Measurements from ENCODE around the gene HDLBP. TPM values are rescaled to one million over a fixed set of nuclear protein-coding genes. Genes with fewer than 3 reads are reported as not detected.

Gene HDLBP
- polyA plus RNA-seq, 10 donors, result 325 to 426 (median 361) TPM

DNA sequence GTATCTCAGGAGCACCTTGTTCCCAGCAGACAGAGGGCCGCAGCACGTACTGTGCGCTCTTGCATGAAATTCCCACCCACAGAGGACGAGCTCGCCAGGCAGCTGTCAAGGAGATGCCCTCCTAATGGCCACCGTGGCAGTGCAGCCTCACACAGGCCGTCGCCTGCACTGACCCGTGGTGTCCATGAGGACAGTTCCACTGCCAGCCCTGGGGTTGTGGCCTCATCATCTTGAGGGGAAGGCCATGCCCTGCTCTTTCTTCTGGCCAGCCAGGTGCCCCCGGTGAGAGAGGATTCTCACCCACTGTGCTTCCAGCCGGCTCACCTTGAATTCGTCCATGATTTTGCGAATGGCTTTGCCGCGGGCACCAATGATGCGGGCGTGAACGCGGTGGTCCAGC is 85.0 kb downstream of the HDLBP start:
- no peak for DNase-seq

DNA sequence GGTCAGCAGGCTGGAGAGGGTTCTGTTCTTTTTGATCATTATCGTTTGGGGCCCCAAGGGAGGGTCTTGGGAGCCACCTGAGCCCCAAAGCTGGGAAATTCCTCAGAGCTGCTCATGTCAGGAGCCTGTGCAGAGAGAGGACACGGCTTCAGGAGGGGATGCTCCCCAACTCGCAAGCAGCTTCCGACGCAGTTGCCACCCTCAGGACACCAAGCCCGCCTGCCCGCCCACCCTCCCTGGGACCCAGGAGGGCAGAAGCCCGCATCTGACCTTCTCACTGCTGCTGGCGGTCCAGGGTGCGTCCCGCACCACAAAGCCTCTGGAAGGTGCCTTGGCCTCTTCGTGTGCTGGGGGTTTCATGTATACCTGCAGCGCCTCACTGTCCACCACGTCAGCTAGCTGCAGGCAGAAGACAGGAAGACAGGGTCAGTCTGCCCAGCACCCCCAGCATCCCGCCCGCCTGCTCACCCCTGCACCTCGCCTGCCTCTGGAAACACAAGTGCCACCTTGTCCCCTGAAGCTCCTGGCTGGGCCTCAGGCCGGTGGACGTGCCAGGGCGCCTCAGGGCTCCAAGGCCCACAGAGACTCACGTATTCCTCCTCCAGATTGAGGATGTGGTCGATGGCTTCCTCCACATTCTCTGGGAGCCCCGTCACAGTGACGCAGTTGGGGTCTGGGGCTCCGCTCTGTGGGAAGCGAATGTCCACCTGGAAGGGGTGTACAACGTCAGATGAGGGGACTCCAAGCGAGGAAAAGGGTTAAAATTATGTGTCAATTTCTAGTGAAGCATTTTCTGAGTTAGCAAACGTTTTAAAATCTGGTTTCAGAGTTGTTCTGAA is 85.7 kb downstream of the HDLBP start:
- DNase-seq, result no peak

DNA sequence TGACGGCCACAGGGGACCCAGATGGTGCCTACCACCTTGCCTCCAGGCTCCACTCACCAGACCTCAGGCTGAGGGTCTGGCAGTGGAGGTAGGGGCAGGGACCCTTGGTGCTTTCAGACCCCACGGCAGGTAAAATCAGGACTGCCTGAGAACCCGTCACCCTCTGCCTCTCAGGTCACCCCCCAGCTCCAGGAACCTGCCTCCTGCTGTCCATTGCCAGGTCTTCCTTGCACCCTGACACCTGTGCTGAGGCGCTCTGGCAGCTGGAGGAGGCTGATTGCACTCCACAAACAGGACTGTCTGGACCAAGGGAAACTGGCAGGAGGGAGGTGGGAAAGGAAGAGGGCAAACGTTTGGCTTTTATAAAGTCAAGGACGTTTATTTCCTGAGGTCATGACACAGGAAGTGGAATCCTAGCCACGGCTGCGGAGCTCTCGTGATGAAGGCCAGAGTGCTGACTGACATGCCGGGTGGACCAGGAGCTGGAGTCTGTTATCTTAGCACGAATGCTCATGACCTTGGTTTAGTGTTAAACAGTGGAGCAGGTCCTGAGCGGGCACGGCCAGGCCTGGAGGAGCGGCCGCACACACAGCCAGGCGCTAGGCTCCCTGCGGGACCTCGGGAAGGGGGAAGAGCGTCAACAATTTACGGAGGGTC is 86.5 kb downstream of the HDLBP start:
- no peak for DNase-seq

DNA sequence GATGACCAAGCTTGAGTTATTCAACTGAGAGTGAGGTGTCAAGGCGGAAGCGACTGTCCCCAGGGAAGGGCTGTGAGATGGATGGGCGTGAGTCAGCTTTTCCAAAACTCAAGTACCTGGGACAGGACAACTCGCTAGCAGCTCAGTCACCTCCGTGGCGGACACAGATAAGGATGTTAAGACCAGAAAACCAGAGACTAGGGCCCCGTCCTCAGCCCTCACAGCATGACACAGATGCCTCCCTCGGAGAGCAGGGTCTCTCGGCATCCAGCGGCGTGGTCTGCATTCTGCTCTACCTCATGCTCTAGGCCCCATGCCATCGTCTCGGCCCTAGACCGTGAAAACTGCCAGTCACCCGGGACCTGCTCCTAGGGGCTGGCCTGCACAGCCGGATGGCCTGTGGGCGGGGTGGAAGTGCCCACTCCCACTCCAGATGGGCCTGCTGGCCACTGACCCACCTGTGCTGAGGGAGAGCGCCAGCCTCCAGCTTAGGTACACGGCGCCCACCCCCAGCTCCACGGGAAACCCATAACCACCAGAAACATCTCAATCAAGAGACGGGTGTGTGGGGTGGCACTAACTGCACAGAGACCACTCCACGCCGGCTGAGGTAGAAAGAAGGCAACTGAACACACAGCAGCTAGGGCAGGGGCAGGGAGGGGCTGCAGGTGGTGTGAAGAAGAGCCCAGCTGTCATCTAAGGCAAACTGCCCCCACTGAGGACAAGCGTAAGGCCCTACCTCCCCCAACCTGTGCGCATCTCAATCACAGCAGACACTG is 87.2 kb downstream of the HDLBP start:
- DNase-seq, result no peak

DNA sequence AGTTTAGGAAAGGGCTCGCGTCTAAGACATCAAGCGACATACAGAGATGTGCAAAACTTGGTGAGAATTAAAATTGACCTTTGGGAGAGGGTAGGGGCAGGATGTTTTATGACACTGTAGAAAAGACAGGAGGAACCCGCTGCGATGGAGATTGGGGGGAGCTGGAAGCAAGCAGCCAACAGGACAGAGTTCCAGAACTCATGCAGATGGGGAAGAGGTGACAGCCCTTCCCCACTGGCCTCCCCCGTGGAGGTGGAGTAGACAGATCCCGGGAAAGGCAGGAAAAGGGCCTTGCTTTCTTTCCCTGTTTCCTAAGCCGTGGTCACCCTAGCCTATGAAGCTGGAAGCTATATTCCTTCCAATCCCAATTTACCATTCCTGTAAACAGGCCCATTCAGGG is 87.9 kb downstream of the HDLBP start:
- DNase-seq, result no peak

DNA sequence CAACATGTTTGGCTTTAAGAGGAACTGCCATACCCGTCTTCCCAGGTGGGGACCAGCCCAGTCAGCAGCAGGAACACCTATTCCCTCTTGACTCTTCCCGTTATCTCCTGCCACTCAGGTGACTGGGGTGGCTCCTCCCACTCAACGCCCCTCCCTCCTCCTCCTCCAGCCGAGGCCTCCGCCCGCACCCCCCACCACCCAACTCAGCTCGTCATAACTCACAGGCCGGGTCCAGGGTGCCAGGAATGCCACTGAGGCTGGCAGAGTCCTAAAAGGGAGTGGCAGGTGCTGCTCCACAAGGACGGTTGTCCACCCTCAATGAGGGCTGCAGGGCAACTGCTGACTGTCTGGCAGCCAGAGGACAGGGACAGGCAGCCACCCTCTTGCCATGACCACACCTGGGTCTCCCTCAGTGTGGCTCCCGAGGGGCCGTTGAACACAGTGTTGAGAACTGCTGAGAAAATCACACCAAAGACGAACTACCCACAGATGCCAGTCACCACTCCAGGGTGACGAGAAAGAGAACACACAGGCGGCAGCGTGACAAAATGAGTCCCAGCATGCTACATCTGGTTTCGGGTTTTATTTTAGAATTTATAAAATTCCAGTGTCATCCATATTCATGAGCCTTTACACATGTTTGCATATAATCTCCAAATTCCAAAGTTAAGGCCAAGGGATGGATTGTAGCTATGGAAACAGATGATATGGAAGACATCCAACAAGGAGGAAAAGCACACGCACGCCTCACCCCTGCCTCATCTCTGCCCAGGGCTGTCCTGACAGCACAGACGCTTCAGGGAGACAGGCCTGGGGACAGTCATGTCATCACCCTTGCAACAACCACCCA is 88.5 kb downstream of the HDLBP start:
- DNase-seq, result peak in 1 of 3 donors; percentile 49

DNA sequence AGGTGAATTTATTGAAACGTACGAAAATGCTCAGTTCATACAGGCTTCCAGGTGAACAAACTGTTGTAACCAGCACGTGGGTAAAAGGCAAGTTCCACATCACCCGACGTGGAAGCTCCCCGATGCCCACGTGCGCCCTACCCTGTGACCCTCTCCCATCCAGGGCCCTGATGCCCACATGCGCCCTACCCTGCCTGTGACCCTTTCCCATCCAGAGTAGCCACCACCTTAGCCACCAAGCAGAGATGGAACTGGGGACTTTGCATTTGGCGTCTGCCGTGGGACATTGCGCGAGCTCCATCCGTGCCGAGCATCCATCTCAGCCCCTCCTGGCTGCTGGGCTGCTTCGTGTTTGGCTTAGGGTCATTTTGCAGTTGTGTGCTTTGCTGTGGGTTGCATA is 89.5 kb downstream of the HDLBP start:
- DNase-seq, result no peak

DNA sequence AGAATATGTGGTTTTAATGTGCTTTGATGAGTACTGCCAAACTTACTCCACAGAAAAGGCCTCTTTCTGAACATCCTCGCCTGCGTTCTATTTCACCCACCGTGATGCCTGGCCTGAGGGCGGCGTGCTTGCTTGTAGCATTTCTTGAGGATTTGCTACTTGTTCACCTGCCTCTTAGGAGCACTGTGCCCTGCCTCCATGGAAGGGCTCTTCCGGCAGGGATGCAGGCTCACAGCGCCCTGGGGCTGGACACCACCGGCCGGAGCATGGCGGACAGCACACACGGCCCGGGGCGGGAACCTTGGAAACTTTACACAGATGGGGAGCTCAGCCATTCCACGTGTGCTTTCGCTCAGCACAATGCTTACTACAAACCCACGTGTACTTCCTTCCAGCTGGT is 89.9 kb downstream of the HDLBP start:
- DNase-seq, result no peak

DNA sequence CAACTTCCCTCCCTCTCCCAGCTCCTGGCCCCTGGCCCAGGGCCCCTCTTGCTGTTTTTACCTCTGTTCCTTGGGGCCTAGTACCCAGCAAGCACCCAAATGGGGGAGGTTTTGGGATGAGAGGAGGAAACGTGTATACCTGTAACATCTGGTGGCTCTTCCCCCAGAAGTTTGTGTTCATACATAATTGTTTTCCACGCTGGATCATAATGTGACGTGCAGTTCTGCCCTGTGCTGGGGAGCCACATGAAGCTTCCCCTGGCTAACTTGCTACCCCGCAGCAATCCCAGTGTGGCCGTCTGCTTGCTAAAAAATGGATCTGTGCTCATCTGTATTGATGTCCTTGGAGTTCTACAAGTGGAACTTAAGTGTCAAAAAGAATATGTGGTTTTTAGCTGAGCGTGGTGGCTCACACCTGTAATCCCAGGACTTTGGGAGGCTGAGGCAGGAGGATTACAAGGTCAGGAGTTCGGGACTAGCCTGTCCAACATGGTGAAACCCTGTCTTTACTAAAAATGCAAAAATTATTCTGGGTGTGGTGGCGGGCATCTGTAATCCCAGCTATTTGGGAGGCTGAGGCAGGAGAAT is 90.5 kb downstream of the HDLBP start:
- DNase-seq, result no peak

DNA sequence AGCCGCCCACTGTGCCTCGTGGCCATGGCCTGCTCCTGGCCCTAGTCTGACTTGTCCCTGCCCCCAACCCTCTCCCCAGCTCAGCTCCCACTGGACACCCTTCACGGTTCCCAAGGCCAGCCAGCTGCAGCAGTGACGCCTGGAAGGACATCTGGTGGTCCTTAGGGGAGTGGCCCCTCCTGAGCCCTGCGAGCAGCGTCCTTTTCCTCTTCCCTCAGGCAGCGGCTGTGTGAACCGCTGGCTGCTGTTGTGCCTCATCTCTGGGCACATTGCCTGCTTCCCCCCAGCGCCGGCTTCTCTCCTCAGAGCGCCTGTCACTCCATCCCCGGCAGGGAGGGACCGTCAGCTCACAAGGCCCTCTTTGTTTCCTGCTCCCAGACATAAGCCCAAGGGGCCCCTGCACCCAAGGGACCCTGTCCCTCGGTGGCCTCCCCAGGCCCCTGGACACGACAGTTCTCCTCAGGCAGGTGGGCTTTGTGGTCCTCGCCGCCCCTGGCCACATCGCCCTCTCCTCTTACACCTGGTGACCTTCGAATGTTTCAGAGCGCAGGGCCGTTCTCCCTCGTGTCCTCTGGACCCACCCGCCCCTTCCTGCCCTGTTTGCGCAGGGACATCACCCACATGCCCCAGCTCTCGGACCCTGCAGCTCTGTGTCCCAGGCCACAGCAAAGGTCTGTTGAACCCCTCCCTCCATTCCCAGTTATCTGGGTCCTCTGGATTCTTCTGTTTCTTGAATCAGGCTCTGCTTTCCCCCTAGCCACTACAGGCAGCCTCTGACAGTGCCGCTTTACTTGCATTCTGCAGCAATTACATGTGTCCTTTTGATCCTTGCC is 91.2 kb downstream of the HDLBP start:
- peak; percentile 38 to 80 (median 55) for DNase-seq

DNA sequence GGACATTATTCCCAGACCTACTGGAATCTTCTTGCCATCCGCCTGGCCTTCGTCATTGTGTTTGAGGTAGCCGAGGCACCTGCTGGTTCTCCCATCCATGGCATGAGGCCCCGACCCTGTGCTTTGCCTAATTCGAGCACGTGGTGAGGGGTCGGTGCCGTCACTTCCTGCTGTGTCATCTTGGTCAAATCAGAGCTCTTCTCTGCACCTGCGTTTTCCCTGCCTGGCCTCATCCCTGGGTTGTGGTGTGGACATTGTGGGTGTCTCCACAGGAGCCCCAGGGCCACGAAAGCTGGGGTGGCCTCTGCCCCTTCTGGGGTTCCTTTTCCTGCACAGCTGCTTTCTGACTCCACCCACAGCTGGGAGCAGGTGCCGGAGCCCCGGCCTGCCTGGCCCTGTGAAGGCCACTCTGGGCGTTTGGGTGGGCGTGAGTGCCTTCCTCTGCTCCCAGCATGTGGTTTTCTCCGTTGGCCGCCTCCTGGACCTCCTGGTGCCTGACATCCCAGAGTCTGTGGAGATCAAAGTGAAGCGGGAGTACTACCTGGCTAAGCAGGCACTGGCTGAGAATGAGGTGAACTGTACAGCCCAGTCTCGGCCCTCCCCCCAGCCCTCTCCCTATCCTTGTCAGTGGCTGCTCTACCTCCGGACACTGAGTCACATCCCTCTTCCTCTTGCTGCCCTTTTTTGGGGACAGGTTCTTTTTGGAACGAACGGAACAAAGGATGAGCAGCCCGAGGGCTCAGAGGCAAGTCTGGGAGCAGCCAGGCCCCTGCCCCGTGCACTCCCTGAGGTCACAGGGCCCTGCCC is 92.1 kb downstream of the HDLBP start:
- no peak for DNase-seq

DNA sequence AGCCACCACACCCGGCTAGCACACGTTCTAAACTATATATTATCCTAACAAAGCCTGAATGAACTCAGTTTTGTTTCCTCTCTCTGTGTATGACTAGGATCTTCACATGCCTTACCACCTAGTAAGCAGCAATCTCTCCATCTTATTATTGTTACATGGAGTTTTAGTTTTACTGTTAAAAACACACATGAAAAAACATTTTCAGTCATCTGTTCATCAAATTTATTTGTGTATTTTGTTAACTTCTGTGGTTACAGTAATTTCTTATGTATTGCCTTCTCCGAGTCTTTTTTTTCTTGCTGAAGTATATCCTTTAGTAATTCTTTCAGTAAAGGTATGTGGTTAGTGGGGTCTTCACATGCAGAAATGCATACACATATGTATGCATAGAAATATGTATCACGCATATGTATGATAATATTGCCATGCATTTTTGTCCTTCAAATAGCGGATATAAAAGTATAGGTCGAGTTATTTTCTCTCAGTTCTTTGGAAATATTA is 95.6 kb downstream of the HDLBP start:
- no peak for DNase-seq

DNA sequence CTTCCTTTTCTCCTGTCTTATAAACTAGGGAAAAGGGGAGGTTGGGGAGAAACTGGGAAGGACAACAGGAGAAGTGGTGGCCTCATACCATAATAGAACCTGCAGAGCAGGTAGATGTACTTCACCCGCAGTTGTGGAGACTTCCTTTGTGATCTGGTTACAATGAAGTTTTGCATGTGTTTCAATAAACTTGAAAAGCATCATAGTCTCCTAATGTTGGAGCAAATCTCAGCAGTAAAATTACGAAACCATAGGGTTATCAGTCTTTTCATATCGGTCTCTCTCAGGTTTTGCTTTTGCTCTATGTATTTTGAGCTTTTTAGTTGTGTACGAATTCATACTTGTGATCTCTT is 96.5 kb downstream of the HDLBP start:
- DNase-seq, result no peak

DNA sequence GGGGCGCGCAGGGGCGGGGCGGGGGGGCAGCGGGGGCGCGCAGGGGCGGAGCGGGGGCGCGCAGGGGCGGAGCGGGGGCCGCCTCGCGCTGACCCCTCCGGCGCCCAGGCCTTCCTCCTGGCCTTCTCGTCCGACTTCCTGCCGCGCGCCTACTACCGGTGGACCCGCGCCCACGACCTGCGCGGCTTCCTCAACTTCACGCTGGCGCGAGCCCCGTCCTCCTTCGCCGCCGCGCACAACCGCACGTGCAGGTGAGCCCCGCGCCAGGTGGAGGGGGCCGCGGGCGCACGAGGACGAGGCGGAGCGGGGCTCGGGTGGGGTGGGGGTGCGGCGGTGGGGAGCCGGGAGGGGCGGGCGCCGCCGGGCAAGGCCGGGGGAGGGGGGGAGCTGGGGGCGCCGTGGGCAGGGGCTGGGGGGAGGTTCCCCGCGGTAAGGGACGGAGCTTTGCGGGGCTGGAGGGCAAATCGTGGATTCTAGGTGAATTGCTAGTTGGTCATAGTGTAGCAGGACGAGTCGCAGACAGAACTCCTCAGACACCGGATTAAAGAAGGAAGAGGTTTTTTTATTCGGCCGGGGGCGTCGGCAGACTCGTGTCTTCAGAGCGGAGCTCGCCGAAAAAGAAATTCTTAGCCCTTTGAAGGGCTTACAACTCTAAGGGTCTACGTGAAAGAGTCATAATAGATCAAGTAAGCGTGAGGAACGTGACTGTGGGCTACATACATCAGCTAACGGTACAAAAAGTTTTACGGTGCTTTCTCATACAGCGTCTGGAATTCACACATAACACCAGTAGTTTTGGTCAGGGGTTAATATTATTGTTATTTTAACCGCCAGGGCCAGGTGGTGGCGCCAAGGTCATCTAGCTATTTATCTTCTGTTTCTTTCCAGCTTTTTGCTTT is 97.1 kb downstream of the HDLBP start:
- DNase-seq, result peak in 2 of 3 donors; percentile 52 to 76

DNA sequence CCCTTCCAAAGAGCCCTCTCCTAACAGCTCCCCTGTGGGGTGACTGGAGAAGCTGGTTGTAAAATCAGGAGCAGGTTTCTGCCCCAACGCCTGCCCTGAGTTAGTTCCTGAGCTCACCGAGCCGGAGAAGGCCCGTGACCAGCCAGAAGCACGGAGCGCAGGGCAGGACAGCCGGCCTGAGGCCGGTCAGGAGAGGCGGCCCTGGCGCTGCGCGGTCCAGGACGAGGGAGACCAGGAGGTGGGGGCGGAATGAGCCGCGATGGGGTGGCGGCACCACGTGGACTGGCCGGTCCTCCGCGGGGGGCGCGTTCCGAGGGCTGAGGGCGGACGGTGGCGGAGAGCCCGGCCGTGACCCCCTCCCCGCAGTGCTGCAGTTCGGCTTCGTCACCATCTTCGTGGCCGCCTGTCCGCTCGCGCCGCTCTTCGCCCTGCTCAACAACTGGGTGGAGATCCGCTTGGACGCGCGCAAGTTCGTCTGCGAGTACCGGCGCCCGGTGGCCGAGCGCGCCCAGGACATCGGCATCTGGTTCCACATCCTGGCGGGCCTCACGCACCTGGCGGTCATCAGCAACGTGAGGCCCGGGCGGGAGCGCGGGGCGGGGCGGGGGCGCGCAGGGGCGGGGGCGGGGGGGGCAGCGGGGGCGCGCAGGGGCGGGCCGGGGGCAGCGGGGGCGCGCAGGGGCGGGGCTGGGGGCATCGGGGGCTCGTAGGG is 98.0 kb downstream of the HDLBP start:
- DNase-seq, result peak; percentile 50 to 94 (median 79)

DNA sequence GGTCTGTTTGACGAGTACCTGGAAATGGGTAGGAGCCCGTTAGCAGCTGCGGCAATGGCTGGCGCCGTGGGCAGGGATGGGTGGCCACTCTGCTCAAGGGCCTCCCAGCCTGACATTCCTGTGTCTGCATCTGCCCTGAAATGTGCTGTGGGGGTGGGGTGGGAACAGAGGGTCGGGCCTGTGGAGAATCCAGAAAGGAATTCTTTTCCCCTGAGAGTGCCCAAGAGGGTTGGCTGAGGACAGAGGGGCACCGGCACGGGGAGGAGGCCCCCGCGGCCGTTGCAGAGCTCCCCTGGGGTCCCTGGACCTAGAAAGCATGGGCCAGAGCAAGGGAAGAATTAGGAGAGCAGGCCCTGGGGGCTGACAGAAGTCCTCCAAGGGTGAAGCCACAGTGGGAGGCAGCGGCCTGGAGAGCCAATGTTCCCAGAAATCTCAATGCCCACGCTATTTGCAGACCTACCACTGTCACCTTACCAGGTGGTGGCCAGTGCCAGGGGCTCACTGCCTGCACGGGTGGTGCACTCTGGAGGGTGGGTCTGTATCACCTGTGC is 99.2 kb downstream of the HDLBP start:
- no peak for DNase-seq

DNA sequence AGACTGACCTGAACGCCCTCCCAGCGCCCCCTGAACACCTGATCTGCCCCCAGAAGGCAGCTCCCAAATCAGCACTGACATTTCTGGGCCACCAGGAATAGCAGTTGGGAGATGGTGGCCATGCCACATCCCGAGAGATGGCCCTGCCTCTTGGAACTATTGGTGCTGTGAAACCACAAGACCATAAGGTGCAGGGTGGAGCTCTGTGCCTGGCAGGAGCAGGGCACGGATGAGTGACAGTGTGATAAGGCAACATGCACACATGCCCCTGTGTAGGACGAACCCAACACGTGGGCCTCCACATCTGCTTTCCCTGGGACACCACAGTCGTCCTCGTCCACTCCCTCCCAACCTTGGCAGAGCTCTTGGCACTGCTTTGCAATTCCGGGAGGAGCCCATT is 100.1 kb downstream of the HDLBP start:
- DNase-seq, result no peak
